C4-2B (cell line): ENCODE measurements around the gene BOLL.

Source experiments
- ZFX ChIP-seq: fragments of 450-650 bp; IDR thresholded peaks from 2 replicates; pipeline ENCODE4 v1.6.1; 2017
- TF ChIP-seq, protein P1 (sequence below): fragments of 450-650 bp; conservative IDR thresholded peaks from 2 replicates; pipeline ENCODE4 v1.5.1; 2017; ENCODE audit warnings: mild to moderate bottlenecking

GRCh38 chr2:197828464-197829135 is 43.5 kb upstream of the BOLL start:
- TF ChIP-seq, protein P1, sequence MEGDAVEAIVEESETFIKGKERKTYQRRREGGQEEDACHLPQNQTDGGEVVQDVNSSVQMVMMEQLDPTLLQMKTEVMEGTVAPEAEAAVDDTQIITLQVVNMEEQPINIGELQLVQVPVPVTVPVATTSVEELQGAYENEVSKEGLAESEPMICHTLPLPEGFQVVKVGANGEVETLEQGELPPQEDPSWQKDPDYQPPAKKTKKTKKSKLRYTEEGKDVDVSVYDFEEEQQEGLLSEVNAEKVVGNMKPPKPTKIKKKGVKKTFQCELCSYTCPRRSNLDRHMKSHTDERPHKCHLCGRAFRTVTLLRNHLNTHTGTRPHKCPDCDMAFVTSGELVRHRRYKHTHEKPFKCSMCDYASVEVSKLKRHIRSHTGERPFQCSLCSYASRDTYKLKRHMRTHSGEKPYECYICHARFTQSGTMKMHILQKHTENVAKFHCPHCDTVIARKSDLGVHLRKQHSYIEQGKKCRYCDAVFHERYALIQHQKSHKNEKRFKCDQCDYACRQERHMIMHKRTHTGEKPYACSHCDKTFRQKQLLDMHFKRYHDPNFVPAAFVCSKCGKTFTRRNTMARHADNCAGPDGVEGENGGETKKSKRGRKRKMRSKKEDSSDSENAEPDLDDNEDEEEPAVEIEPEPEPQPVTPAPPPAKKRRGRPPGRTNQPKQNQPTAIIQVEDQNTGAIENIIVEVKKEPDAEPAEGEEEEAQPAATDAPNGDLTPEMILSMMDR: no peak
- no peak for TF ChIP-seq ZFX
